GM21576 (cell line): ENCODE results near the gene SDCCAG8.
"Not testable (repeated sequence)": the region's sequence is repeated elsewhere in the genome, so short reads cannot be mapped to it uniquely, and the experiment has no call there.

Experiments used
- ATAC-seq: cut with Tn5 transposase; IDR thresholded peaks from one replicate; pipeline ENCODE4 v1.9.1; 2021; ENCODE audit warnings: mild to moderate bottlenecking, moderate library complexity; ENCODE audit not compliant: unreplicated experiment

SDCCAG8 gene

GRCh38 chr1:243323491-243323890, 67.7 kb downstream of the SDCCAG8 start:
- no peak for ATAC-seq

- no peak for ATAC-seq
These were observed 69.6 kb downstream of the SDCCAG8 start for GRCh38 chr1:243325305-243325890.

GRCh38 chr1:243332440-243332839, 76.6 kb downstream of the SDCCAG8 start:
- ATAC-seq: no peak

- ATAC-seq: no peak
These were observed 79.5 kb downstream of the SDCCAG8 start for GRCh38 chr1:243335292-243335691.

- ATAC-seq: no peak
These were observed 80.3 kb downstream of the SDCCAG8 start for GRCh38 chr1:243336163-243336562.

- not testable (repeated sequence) for ATAC-seq
These were observed 83.0 kb downstream of the SDCCAG8 start for GRCh38 chr1:243338848-243339247.

GRCh38 chr1:243341074-243341473, 85.2 kb downstream of the SDCCAG8 start:
- ATAC-seq: no peak

GRCh38 chr1:243343970-243344937, 88.4 kb downstream of the SDCCAG8 start:
- no peak for ATAC-seq

GRCh38 chr1:243345205-243345604, 89.4 kb downstream of the SDCCAG8 start:
- ATAC-seq: no peak

- no peak for ATAC-seq
These were observed 90.2 kb downstream of the SDCCAG8 start for GRCh38 chr1:243346016-243346415.

GRCh38 chr1:243346468-243346867, 90.6 kb downstream of the SDCCAG8 start:
- ATAC-seq: no peak

GRCh38 chr1:243348331-243348730, 92.5 kb downstream of the SDCCAG8 start:
- no peak for ATAC-seq

GRCh38 chr1:243349128-243349527, 93.3 kb downstream of the SDCCAG8 start:
- no peak for ATAC-seq

GRCh38 chr1:243351337-243351736, 95.5 kb downstream of the SDCCAG8 start:
- ATAC-seq: no peak

- peak; percentile 58 for ATAC-seq
These were observed 98.8 kb downstream of the SDCCAG8 start for GRCh38 chr1:243354511-243355153.

- ATAC-seq: no peak
These were observed 108.0 kb downstream of the SDCCAG8 start for GRCh38 chr1:243363832-243364231.

GRCh38 chr1:243364330-243364729, 108.5 kb downstream of the SDCCAG8 start:
- no peak for ATAC-seq

- ATAC-seq: no peak
These were observed 109.0 kb downstream of the SDCCAG8 start for GRCh38 chr1:243364866-243365265.

- ATAC-seq: no peak
These were observed 111.5 kb downstream of the SDCCAG8 start for GRCh38 chr1:243367314-243367713.

GRCh38 chr1:243374412-243374811, 118.6 kb downstream of the SDCCAG8 start:
- no peak for ATAC-seq

GRCh38 chr1:243375596-243375995, 119.8 kb downstream of the SDCCAG8 start:
- no peak for ATAC-seq

GRCh38 chr1:243378669-243379068, 122.8 kb downstream of the SDCCAG8 start:
- ATAC-seq: no peak
